ENCODE results near the gene PITPNC1. TPM values are rescaled to one million over a fixed set of nuclear protein-coding genes. Genes with fewer than 3 reads are reported as not detected.
"Not testable (repeated sequence)": the region's sequence is repeated elsewhere in the genome, so short reads cannot be mapped to it uniquely, and the experiment has no call there.

The PITPNC1 gene
- polyA plus RNA-seq, 1 experiment: 9.1 TPM

- no peaks in the 10 kb centered on the region for H3K9me3 ChIP-seq (ENCODE audit: control insufficient read depth, insufficient read depth, low read length)
- no peak for DNase-seq (ENCODE audit: low read depth, low spot score)
- H3K4me3 ChIP-seq (ENCODE audit: low read depth, low read length): no peak overlapping the region
- CTCF ChIA-PET: interaction anchor here (1.5 kb wide), 1 partner anchor 10 kb away, joined by 3 read pairs; no protein-coding TSS in a partner anchor
- no peaks in the 10 kb centered on the region for H3K27me3 ChIP-seq (ENCODE audit: control insufficient read depth, insufficient read depth, low read length)
- H3K27ac ChIP-seq (ENCODE audit: low read depth, low read length): no peak overlapping the region
- POLR2A ChIA-PET: no interaction called here
- TF ChIP-seq CTCF (IDR thresholded peaks at IDR 0.05; ENCODE audit: low read depth, low read length): no peak
Observed at GRCh38 chr17:67638871-67639270, 261.8 kb downstream of the PITPNC1 start.

GRCh38 chr17:67639555-67639954 is 262.5 kb downstream of the PITPNC1 start:
- no peaks in the 10 kb centered on the region for H3K27me3 ChIP-seq (ENCODE audit: control insufficient read depth, insufficient read depth, low read length)
- no peak overlapping the region for H3K27ac ChIP-seq (ENCODE audit: low read depth, low read length)
- H3K4me3 ChIP-seq (ENCODE audit: low read depth, low read length): no peak overlapping the region
- DNase-seq (ENCODE audit: low read depth, low spot score): no peak
- CTCF ChIA-PET: interaction anchor here (1.5 kb wide), 1 partner anchor 10 kb away, joined by 3 read pairs; no protein-coding TSS in a partner anchor
- POLR2A ChIA-PET: no interaction called here
- no peaks in the 10 kb centered on the region for H3K9me3 ChIP-seq (ENCODE audit: control insufficient read depth, insufficient read depth, low read length)
- no peak for TF ChIP-seq CTCF (IDR thresholded peaks at IDR 0.05; ENCODE audit: low read depth, low read length)

- no peak for TF ChIP-seq CTCF (IDR thresholded peaks at IDR 0.05; ENCODE audit: low read depth, low read length)
- no peaks in the 10 kb centered on the region for H3K9me3 ChIP-seq (ENCODE audit: control insufficient read depth, insufficient read depth, low read length)
- ChIA-PET CTCF (interaction anchor here (1.5 to 1.9 kb wide), 2 partner anchors 10 to 11 kb away, joined by 3 to 4 read pairs; no protein-coding TSS in a partner anchor), POLR2A (no interaction called here)
- DNase-seq (ENCODE audit: low read depth, low spot score): no peak
- H3K27ac ChIP-seq (ENCODE audit: low read depth, low read length): no peak overlapping the region
- no peak overlapping the region for H3K4me3 ChIP-seq (ENCODE audit: low read depth, low read length)
- H3K27me3 ChIP-seq (ENCODE audit: control insufficient read depth, insufficient read depth, low read length): no peaks in the 10 kb centered on the region
Observed at GRCh38 chr17:67639979-67640378, 262.9 kb downstream of the PITPNC1 start.

- no peaks in the 10 kb centered on the region for H3K9me3 ChIP-seq (ENCODE audit: control insufficient read depth, insufficient read depth, low read length)
- no peak for DNase-seq (ENCODE audit: low read depth, low spot score)
- ChIA-PET POLR2A (no interaction called here), CTCF (no interaction called here)
- no peak overlapping the region for H3K4me3 ChIP-seq (ENCODE audit: low read depth, low read length)
- H3K27me3 ChIP-seq (ENCODE audit: control insufficient read depth, insufficient read depth, low read length): no peaks in the 10 kb centered on the region
- H3K27ac ChIP-seq (ENCODE audit: low read depth, low read length): no peak overlapping the region
- TF ChIP-seq CTCF (IDR thresholded peaks at IDR 0.05; ENCODE audit: low read depth, low read length): no peak
Observed at GRCh38 chr17:67642488-67642887, 265.4 kb downstream of the PITPNC1 start.

- TF ChIP-seq CTCF (IDR thresholded peaks at IDR 0.05; ENCODE audit: low read depth, low read length): no peak
- no peak for DNase-seq (ENCODE audit: low read depth, low spot score)
- ChIA-PET CTCF (no interaction called here), POLR2A (interaction anchor here (0.6 kb wide), 1 partner anchor 64 kb away, joined by 3 read pairs; no protein-coding TSS in a partner anchor)
- no peak overlapping the region for H3K27ac ChIP-seq (ENCODE audit: low read depth, low read length)
- no peaks in the 10 kb centered on the region for H3K27me3 ChIP-seq (ENCODE audit: control insufficient read depth, insufficient read depth, low read length)
- H3K4me3 ChIP-seq (ENCODE audit: low read depth, low read length): no peak overlapping the region
- no peaks in the 10 kb centered on the region for H3K9me3 ChIP-seq (ENCODE audit: control insufficient read depth, insufficient read depth, low read length)
Observed at GRCh38 chr17:67644061-67644460, 267.0 kb downstream of the PITPNC1 start.

GRCh38 chr17:67645195-67645594 is 268.1 kb downstream of the PITPNC1 start:
- not testable (repeated sequence) for H3K27me3 ChIP-seq (ENCODE audit: control insufficient read depth, insufficient read depth, low read length); DNase-seq (ENCODE audit: low read depth, low spot score); H3K9me3 ChIP-seq (ENCODE audit: control insufficient read depth, insufficient read depth, low read length); H3K4me3 ChIP-seq (ENCODE audit: low read depth, low read length); H3K27ac ChIP-seq (ENCODE audit: low read depth, low read length)
- CTCF ChIA-PET: interaction anchor here (0.6 to 1.1 kb wide), 3 partner anchors 45 to 377 kb away, joined by 3 to 5 read pairs (median 3); no protein-coding TSS in a partner anchor
- POLR2A ChIA-PET: interaction anchor here (0.7 kb wide), 1 partner anchor 312 kb away, joined by 4 read pairs; no protein-coding TSS in a partner anchor
